A673 (cell line): ENCODE measurements around the gene MYPN.

Experiments
- CTCF ChIP-seq: fragments of 300-800, 200-600 bp; sonication (generic); conservative IDR thresholded peaks from 2 replicates; pipeline ENCODE4 v1.5.1; 2017; ENCODE audit warnings: low read depth, mild to moderate bottlenecking, antibody characterized with exemption, low read length, moderate library complexity, mixed read lengths
- EZH2 ChIP-seq: fragments of 200-600 bp; sonication (generic); IDR thresholded peaks from 2 replicates; pipeline ENCODE4 v1.6.1; 2017; ENCODE audit warnings: borderline replicate concordance, low read depth, mild to moderate bottlenecking, mixed read lengths, antibody characterized with exemption, low read length; ENCODE audit not compliant: poor library complexity, severe bottlenecking

DNA sequence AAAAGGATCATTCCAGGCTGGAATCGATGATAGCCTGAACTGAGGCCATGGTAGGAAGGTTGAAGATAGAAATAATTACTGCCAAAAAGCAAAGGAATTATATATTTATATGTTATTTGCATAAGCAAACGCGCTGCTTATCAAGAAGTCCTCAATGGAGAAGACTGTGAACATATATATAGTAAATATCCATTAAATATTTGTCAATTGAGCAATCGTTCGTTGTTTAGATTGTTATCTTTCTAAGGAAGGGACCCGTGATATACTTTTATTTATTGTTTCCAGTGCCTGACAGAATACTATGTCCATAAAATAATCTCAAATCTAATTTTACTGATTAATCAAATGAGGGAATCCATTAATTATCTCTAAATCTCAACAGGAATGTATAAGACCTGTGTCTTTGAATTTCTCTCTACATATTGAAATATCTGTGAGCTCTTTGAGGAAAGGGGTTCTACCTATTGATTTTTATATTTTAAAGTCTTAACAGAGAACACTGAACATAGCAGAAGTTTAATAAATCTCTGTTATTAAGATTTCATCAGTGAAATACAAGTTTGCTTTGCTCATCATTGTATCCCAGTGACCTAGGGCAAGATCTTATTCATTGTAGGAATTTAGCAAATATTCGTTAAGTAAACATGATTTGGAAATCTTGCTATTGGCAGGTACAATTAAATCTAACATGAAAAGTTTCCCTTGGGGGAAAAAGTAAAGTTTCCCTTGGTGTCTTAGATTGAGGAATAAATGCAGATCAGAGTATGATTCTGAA lies 22.2 kb upstream of the MYPN start:
- TF ChIP-seq CTCF (no peak), EZH2 (no peak)
